ENCODE data around the gene ACTR1A. TPM values are rescaled to one million over a fixed set of nuclear protein-coding genes. Genes with fewer than 3 reads are reported as not detected.
A peak's percentile ranks its signal among the peaks of the same experiment; 100 is the strongest.

ACTR1A gene
- total RNA-seq, 1 donor from 2014 or later, result 151 TPM

DNA sequence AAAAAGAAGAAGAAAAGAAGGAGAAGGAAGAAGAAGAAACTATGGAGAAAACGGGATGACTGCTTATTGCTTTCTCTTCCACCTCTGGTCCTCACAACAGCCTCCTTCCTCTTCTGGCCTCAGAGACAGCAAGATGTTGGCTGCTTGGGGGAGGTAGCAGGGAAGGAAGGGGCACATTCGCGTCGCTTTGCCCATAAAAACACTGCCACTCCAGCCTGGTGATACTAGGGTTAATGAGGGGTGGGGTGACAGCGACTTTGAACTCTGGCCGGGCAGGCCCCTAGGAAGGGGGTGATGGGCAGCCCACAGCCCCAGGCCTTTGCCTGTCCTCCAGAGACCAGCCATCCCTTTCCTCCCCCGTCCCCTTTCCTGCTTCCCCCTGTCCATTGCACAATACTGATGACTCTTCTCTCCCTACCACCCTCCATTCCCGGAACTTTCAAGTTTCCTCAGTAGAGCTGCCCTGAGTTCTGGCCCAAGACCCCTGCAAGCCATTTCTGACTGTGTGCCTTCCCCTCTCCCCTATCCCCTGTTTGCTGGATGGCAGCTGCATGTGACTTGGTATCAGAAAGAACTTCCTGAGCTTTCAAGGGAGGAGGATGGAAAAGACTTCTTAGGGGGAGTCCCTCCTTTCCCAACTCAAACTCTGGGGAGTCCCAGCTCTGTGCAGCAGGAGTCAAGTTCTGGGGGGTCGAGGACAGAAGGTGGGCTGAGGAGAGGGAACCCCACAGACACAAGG, 67.9 kb downstream of the ACTR1A start:
- H3K36me3 ChIP-seq (ENCODE audit: control insufficient read depth, insufficient read depth, low read length), result no peaks in the 10 kb centered on the region
- no peak for DNase-seq (ENCODE audit: low read depth)
- TF ChIP-seq, protein P1, sequence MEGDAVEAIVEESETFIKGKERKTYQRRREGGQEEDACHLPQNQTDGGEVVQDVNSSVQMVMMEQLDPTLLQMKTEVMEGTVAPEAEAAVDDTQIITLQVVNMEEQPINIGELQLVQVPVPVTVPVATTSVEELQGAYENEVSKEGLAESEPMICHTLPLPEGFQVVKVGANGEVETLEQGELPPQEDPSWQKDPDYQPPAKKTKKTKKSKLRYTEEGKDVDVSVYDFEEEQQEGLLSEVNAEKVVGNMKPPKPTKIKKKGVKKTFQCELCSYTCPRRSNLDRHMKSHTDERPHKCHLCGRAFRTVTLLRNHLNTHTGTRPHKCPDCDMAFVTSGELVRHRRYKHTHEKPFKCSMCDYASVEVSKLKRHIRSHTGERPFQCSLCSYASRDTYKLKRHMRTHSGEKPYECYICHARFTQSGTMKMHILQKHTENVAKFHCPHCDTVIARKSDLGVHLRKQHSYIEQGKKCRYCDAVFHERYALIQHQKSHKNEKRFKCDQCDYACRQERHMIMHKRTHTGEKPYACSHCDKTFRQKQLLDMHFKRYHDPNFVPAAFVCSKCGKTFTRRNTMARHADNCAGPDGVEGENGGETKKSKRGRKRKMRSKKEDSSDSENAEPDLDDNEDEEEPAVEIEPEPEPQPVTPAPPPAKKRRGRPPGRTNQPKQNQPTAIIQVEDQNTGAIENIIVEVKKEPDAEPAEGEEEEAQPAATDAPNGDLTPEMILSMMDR (IDR thresholded peaks at IDR 0.05; ENCODE audit: insufficient read depth, low read length, poor library complexity, severe bottlenecking), result no peak
- H3K27me3 ChIP-seq (ENCODE audit: control insufficient read depth, insufficient read depth, low read length), result no peaks in the 10 kb centered on the region
- H3K4me3 ChIP-seq (ENCODE audit: low read depth, low read length), result no peak overlapping the region

DNA sequence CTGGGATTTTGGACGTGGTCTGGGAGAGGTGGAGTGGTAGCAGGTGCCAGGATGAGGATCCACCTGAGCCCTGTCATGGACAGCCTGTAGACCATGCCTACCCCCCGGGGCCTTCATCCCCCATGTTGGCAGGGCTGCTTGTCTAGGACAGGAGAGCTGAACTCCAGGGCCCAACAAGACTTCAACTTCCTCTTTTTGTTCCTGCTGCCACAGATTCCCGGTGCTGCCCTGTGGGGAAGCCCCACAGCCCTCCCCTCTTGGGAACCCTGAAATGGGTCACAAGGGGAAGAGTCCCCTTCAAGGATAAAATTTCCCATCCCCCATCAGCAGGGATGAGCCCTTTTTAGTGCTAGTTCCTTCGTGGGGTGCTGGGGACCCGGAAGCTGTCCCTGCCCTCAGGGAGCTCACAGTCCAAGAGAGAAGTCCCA, 68.9 kb downstream of the ACTR1A start:
- Histone ChIP-seq H3K4me3 (ENCODE audit: low read depth, low read length) (no peak overlapping the region), H3K27me3 (ENCODE audit: control insufficient read depth, insufficient read depth, low read length) (no peaks in the 10 kb centered on the region), H3K36me3 (ENCODE audit: control insufficient read depth, insufficient read depth, low read length) (no peaks in the 10 kb centered on the region)
- no peak for DNase-seq (ENCODE audit: low read depth)
- TF ChIP-seq, protein P1 (IDR thresholded peaks at IDR 0.05; ENCODE audit: insufficient read depth, low read length, poor library complexity, severe bottlenecking), result no peak

DNA sequence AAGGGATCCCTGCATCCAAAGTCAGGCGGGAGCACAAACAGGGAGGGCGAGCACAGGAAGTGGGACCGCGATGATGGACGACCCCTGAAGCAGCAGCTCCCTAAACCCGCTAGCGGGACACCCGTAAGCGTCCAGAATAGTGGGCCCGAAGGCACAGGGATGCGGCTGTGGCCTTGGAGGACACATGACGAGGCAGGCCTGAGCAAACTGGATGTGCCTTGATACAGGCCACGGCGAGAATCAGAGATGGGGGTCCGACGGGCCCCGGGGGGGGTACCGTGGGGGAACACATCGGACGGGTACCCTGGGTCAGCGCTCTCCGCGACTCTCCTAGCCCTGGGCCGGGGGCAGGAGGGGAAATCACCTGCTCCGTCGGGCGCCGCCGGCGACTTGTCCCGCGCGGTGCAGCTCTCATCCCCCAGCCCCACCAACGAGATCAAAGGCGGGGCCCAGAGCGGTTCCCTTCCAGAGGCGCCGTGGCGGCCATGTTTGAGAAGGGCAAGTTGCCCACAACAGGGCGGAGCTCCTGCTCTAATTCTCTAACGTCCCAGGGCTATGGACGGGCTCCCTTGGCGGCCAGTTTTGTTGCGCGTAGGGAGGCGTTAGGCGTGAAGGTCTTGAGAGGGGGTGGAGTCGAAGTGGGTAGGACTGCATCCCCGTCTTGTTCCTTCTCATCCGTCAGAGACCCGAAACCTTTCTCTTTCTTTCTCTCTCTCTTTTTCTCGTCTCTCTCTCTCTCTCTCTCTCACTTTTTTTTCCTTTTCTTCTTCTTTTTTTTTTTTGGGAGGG, 70.2 kb downstream of the ACTR1A start, which contains the start of gene CUEDC2:
TSS of gene CUEDC2 (minus strand) at position 413 of the 789 bp plus-strand sequence. CDS start 7,386 bp downstream, outside the sequence.
- TF ChIP-seq, protein P1 (IDR thresholded peaks at IDR 0.05; ENCODE audit: insufficient read depth, low read length, poor library complexity, severe bottlenecking), result no peak
- Histone ChIP-seq H3K27me3 (ENCODE audit: control insufficient read depth, insufficient read depth, low read length) (no peaks in the 10 kb centered on the region), H3K4me3 (ENCODE audit: low read depth, low read length) (peak within 1 kb of the TSS; percentile 69), H3K36me3 (ENCODE audit: control insufficient read depth, insufficient read depth, low read length) (no peaks in the 10 kb centered on the region)
- DNase-seq (ENCODE audit: low read depth), result peak; percentile 81

DNA sequence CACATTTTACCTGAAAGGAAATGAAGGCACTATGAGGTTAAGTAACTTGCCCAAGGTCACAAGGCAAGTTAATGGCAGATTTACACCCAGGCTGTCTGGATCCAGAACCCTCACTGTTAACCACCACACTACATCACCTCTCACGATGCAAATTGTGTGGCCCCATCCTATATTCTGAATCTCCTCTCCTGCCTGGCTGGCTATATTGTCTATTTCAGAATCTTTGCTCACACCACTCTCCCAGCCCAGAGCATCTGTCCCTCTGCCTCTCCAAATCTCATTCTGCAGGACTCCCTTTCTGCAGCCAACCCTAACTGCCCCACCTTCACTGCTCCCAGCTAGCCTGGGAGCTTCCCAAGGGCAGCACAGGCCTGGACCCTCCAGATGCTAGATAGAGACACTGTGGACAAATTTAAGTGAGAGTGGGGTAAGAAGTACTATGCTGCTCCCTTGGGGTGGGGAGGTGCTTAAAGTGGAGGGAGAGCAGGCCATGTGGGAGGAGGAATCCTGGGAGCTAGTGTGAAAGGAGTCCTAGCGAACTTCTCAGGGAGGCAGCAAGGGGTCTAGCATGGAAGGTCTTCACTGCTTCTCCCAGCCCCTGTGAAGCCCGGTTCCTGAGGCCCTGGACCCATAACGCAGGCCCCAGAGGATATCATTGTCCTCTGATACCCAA, 70.9 kb downstream of the ACTR1A start:
- Histone ChIP-seq H3K27me3 (ENCODE audit: control insufficient read depth, insufficient read depth, low read length) (no peaks in the 10 kb centered on the region), H3K36me3 (ENCODE audit: control insufficient read depth, insufficient read depth, low read length) (no peaks in the 10 kb centered on the region), H3K4me3 (ENCODE audit: low read depth, low read length) (peak overlapping the region; percentile 69)
- DNase-seq (ENCODE audit: low read depth), result no peak
- TF ChIP-seq, protein P1 (IDR thresholded peaks at IDR 0.05; ENCODE audit: insufficient read depth, low read length, poor library complexity, severe bottlenecking), result no peak

DNA sequence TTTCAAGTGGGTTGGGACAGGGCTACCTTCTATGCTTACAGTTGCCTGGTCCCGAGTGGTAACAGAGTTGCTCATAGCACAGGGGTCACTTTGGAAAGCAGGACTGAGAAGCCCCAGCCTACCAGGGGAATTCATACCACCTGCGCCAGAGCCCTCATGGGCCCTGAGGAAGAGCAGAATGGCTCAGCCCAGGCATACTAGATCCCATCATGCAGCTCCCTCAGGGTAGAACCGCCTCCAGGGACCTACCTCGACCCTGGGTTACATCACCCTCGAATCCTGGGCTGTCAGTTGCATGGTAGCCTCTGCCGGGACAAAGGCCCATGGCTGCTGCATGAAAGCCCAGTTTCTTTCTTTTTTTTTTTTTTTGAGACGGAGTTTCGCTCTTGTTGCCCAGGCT, 73.0 kb downstream of the ACTR1A start:
- Histone ChIP-seq H3K27me3 (ENCODE audit: control insufficient read depth, insufficient read depth, low read length) (no peaks in the 10 kb centered on the region), H3K4me3 (ENCODE audit: low read depth, low read length) (no peak overlapping the region), H3K36me3 (ENCODE audit: control insufficient read depth, insufficient read depth, low read length) (no peaks in the 10 kb centered on the region)
- TF ChIP-seq, protein P1 (IDR thresholded peaks at IDR 0.05; ENCODE audit: insufficient read depth, low read length, poor library complexity, severe bottlenecking), result no peak
- DNase-seq (ENCODE audit: low read depth), result no peak

Other genes with a start within 250 kb of the ACTR1A start
- gene NFKB2, start 107.0 kb downstream of the ACTR1A start, total RNA-seq, result 83.6 and 90.9 TPM in 2 replicates
- 2.0 and 3.8 TPM in 2 replicates for gene PSD, start 83.9 kb downstream of the ACTR1A start, total RNA-seq
- gene FBXL15, start 81.9 kb downstream of the ACTR1A start, total RNA-seq, result 20.6 and 26.6 TPM in 2 replicates
- gene CUEDC2, start 70.1 kb downstream of the ACTR1A start, total RNA-seq, result 93.9 and 132 TPM in 2 replicates
- 3.2 and 6.9 TPM in 2 replicates for gene C10orf95, start 51.2 kb downstream of the ACTR1A start, total RNA-seq
- 8.9 and 10.6 TPM in 2 replicates for gene SUFU, start 1.3 kb upstream of the ACTR1A start, total RNA-seq
- gene TRIM8, start 141.8 kb upstream of the ACTR1A start, total RNA-seq, result 393 and 426 TPM in 2 replicates
- 5.2 and 5.9 TPM in 2 replicates for gene ARL3, start 211.7 kb upstream of the ACTR1A start, total RNA-seq
- gene SFXN2, start 211.9 kb upstream of the ACTR1A start, total RNA-seq, result 2.3 and 4.5 TPM in 2 replicates
- 67.1 and 71.8 TPM in 2 replicates for gene WBP1L, start 241.2 kb upstream of the ACTR1A start, total RNA-seq

Measured in kidney epithelial cell (primary cell).